Limb (tissue), 2 donors: ENCODE data around the gene OXLD1.
"Not testable (repeated sequence)": the region's sequence is repeated elsewhere in the genome, so short reads cannot be mapped to it uniquely, and the experiment has no call there.

Experiments
- DNase-seq, 2 donors: peaks; one replicate each; pipeline ENCODE4 v3.0.0-alpha.2; 2016; ENCODE audit errors: extremely low spot score in 2 of 2

OXLD1 gene

GRCh38 chr17:81652906-81653771 lies 13.3 kb downstream of the OXLD1 start:
- peak in 1 of 2 donors; percentile 10 for DNase-seq

DNA sequence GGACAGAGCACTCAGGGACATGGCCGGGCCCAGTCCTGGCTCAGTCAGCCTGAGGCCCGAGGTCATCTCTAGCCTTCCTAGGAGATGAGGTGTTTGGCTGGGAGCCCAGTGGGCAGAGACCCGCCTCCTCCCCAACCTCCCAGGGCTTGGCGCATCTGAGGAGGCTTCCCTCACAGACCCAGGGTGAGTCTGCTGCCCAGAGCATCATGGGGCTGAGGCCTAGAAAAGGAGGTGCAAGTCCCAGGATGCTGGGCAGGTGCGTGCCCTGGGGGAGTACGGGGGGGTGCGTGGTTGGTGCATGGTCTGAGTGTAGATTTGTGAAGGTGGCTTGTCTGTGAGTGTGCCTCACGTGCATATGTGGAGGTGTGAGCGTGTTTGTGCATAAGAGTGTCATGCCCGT lies 14.7 kb downstream of the OXLD1 start:
- DNase-seq: no peak

GRCh38 chr17:81650951-81651350 lies 15.5 kb downstream of the OXLD1 start:
- DNase-seq: no peak

DNA sequence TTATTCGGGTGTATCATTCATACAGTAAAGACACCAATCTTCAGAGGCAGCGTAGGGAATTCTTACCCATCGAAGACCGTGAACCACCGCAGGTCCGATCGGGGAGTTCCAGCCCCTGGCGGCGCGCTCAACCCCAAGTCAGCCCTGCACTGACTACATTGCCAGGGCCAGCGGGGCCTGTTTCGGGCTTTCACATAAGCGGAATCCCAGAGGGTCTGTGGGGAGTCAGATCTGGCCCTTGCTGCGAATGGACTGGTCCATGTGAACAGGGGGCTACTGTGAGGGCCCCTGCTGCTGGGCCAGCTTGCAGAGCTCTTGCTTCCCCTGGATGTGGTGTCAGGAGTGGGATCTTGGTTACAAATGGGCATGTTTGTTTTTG lies 17.7 kb downstream of the OXLD1 start:
- no peak for DNase-seq

GRCh38 chr17:81648013-81648706 lies 18.2 kb downstream of the OXLD1 start:
- no peak for DNase-seq

GRCh38 chr17:81647640-81648012 lies 18.8 kb downstream of the OXLD1 start:
- no peak for DNase-seq

GRCh38 chr17:81646869-81647600 lies 19.4 kb downstream of the OXLD1 start:
- DNase-seq: no peak

- no peak for DNase-seq
Observed at GRCh38 chr17:81644976-81645952, 21.1 kb downstream of the OXLD1 start.

GRCh38 chr17:81644496-81644895 lies 21.9 kb downstream of the OXLD1 start:
- no peak for DNase-seq

- DNase-seq: no peak
Observed at GRCh38 chr17:81641825-81642489, 24.4 kb downstream of the OXLD1 start.

DNA sequence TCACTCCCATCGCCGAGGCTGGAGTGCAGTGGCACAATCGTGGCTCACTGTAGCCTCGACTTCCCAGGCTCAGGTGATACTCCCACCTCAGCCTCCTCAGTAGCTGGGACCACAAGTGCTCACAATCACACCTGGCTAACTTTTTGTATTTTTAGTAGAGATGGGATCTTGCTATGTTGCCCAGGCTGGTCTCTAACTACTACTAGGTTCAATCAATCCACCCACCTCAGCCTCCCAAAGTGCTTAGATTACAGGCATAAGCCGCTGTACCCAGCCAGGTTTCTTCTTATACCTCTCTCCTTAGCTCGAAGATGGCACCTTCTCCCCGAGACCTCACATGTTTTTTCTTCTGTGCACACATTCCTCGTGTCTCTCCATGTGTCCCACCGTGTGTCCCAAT lies 26.4 kb downstream of the OXLD1 start:
- DNase-seq: no peak

GRCh38 chr17:81638683-81639082 lies 27.7 kb downstream of the OXLD1 start:
- no peak for DNase-seq

- DNase-seq: peak; percentile 87 to 94
Observed at GRCh38 chr17:81636505-81637288, 29.7 kb downstream of the OXLD1 start, which contains the start of the genes NPLOC4 and TSPAN10. NPLOC4 (minus strand) TSS chr17:81637112; CDS start chr17:81636930, 182 bp downstream. TSPAN10 (plus strand) TSS chr17:81637196; CDS start chr17:81642413, 5,217 bp downstream.

DNA sequence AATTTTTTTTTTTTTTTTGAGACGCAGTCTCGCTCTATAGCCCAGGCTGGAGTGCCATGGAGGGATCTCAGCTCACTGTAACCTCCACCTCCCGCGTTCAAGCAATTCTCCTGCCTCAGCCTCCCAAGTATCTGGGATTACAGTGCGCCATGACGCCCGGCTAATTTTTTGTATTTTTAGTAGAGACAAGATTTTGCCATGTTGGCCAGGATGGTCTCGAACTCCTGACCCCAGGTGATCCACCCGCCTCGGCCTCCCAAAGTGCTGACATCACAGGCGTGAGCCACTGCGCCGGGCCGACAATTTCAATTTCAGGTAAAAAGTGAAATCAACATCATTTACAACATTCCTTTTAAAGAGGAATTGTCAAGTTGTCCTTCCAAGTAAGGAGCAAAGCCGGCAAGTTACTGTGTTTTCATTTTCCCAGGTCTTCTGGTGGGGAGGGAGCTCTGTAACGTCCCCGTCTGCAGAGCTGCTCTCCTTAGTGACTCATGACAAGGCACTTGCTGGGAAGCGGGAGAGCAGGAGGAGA lies 30.4 kb downstream of the OXLD1 start:
- no peak for DNase-seq

DNA sequence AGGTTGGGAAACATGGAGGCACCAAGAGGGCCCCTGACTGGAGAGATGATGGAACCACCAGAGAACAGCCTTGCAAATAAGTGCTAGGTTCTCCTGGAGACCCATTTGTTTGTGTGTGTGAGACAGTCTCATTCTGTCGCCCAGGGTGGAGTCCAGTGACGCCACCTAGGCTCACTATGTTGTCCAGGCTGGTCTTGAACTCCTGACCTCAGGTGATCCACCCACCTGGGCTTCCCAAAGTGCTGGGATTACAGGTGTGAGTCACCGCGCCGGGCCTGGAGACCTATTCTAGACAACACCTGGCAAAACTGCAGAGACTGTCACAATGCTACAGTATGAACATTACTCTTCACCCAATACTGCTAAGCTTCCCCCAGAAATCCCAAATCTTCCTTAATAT lies 31.0 kb downstream of the OXLD1 start:
- no peak for DNase-seq

- no peak for DNase-seq
Observed at GRCh38 chr17:81631482-81631881, 34.9 kb downstream of the OXLD1 start.

DNA sequence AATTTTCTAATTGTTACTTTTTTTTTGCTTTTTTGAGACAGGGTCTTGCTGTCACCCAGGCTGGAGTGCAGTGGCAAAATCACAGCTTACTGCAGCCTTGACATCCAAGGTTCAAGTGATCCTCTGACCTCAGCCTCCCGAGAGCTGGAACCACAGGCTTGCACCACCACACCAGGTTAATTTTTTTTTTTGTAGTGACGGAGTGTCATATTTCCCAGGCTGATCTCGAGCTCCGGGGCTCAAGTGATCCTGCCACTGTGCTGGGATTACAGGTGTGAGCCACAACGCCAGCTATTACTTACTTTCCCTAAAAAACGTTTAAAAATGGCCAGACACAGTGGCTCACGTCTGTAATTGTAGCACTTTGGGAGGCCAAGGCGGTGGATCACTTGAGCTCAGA lies 36.1 kb downstream of the OXLD1 start:
- no peak for DNase-seq

- DNase-seq: no peak
Observed at GRCh38 chr17:81621494-81622130, 44.8 kb downstream of the OXLD1 start.

DNA sequence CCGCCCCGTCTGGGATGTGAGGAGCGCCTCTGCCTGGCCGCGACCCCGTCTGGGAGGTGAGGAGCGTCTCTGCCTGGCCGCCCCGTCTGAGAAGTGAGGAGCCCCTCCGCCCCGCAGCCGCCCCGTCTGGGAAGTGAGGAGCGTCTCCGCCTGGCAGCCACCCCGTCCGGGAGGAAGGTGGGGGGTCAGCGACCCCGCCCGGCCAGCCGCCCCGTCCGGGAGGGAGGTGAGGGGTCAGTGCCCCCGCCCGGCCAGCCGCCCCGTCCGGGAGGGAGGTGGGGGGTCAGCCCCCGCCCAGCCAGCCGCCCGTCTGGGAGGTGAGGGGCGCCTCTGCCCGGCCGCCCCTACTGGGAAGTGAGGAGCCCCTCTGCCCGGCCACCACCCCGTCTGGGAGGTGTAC lies 48.1 kb downstream of the OXLD1 start:
- DNase-seq: not testable (repeated sequence)
